Breast epithelium (tissue), 3 donors: ENCODE results near the gene IGF2BP2.

Experiments
- CTCF ChIP-seq, 3 donors: fragments of 450-650 bp; IDR thresholded peaks; one replicate each; pipeline ENCODE4 v1.5.1; 2016 to 2017; ENCODE audit warnings: antibody characterized with exemption in 3 of 3, mild to moderate bottlenecking in 3 of 3, moderate library complexity in 3 of 3
- POLR2A ChIP-seq: fragments of 450-650 bp; IDR thresholded peaks from one replicate; pipeline ENCODE4 v1.6.1; 2016; ENCODE audit warnings: antibody characterized with exemption, mild to moderate bottlenecking, moderate library complexity
- POLR2AphosphoS5 ChIP-seq, 3 donors: sonication (generic); formaldehyde crosslinking; IDR thresholded peaks; one replicate each; pipeline ENCODE4 v1.6.1; 2017; ENCODE audit warnings: antibody characterized with exemption in 3 of 3

DNA sequence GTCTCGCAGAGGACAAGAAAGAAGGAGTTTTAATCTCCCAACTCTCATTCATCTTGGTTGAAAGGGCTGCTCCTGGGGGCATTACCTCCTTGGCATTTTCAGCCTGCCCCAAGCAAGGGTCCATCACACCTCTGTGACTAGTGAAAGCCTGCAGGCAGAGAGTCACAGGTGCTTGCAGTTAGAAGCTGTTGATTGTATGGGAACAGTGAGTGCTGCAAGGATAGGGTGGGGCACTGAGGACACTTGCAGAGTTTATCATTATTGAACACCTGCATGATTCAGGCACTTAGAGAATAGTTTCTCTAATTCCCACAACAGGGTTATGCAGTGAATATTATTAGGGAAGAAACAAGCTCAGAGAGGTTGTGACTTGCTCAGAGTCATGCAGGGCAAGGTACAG, 41.7 kb upstream of the IGF2BP2 start:
- TF ChIP-seq POLR2A (no peak), CTCF (IDR thresholded peaks at IDR 0.05) (no peak), POLR2AphosphoS5 (IDR thresholded peaks at IDR 0.05) (no peak)
